Stimulated activated CD4-positive, alpha-beta T cell treated with anti-CD3 and anti-CD28 coated beads, Interleukin-1b, Interleukin-23, amount 100 ng/mL, for 24 hours (primary cell): ENCODE measurements around the gene FMNL1.
"Not testable (repeated sequence)": the region's sequence is repeated elsewhere in the genome, so short reads cannot be mapped to it uniquely, and the experiment has no call there.

ENCODE experiments used
- DNase-seq, 4 experiments: peaks; one replicate each; pipeline ENCODE4 v3.0.0-alpha.2; 2020; ENCODE audit warnings: low read depth in 4 of 4, low spot score in 1 of 4

The FMNL1 gene

DNA sequence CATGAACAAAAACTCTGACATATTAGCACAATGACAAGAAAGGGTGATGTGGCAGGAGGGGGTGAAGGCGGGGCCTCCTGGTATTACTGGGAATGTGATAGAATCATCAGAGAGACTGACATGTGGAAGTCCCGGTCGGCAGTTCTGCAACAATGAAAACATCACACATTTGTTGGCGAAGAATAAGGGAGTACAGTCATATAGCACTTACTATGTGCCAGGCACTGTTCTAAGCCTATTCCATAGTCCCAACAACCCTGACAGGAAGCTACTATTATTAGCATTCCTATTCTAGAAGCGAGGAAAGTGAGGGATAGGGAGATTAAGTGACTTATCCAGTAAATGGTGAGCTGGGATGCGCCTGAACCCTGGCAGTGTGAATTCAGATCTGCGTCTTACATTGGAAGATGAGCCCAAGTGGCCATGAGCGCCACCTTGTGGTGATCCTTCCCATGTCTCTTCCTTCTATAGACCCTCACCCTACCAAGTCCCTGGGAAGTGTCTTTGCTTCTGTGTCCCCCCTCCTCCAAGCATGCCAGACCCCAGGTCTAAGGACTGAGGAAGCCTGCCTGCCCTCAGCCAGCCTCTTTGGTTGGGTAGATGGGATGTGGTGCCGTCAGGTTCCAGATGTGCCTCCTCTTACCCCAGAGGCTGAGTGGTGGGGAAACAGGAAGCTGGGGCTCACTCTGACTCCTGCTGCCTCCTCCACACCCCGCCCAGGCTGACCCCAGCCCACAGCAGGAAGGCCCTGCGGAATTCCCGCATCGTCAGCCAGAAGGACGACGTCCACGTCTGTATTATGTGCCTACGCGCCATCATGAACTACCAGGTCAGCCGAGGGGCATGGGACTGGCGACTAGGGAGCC lies 14.0 kb downstream of the FMNL1 start:
- peak in 3 of 4 experiments; percentile 61 to 74 (median 67) for DNase-seq

- no peak for DNase-seq
Observed at GRCh38 chr17:45236282-45236606, 14.6 kb downstream of the FMNL1 start.

- DNase-seq: no peak
Observed at GRCh38 chr17:45237686-45238085, 16.0 kb downstream of the FMNL1 start.

DNA sequence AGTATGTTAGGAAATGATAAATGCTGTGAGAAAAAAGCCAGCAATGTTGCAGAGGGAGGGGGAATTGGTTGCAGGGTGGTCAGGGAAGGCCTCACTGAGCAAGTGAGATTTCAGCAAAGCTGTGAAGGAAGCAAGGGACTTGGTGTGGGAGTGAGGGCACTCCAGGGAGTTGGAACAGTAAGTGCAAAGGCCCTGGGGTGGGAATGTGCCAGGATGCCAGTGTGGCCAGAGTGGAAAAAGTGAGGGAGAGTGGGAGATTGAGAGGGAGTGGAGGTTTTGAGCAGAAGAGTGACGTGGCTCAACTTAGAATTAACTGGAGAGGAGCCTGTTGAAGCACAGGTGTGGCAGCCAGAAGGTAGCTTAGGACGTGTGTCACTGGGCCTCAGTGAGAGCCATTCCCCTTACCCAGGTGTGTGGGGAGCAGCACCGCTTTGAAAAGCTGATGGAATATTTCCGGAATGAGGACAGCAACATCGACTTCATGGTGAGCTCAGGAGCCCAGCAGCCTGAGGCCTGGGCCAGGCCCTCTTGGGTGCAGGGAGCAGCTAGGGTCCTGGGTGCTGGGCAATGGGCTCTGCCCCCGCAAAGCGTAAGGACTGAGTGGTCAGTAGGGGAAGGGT lies 16.6 kb downstream of the FMNL1 start:
- DNase-seq: no peak

DNA sequence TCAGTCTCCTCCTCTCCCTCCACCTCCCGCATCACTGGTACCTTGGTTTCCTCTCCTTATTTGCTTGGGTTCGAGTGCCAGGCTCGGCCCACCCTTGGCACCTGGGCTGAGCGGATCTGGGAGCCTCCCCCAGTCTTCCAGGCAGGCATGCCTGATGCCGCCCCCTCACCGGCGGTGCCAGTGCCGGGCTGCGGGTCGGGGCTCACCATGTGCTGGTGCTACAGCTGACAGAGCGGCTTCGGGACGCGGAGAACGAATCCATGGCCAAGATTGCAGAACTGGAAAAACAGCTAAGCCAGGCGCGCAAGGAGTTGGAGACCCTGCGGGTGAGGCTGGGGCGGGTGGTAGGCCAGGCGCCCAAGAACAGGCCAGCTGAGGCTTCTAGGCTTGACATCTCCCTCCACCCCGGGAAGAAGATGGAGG lies 19.2 kb downstream of the FMNL1 start:
- no peak for DNase-seq

DNA sequence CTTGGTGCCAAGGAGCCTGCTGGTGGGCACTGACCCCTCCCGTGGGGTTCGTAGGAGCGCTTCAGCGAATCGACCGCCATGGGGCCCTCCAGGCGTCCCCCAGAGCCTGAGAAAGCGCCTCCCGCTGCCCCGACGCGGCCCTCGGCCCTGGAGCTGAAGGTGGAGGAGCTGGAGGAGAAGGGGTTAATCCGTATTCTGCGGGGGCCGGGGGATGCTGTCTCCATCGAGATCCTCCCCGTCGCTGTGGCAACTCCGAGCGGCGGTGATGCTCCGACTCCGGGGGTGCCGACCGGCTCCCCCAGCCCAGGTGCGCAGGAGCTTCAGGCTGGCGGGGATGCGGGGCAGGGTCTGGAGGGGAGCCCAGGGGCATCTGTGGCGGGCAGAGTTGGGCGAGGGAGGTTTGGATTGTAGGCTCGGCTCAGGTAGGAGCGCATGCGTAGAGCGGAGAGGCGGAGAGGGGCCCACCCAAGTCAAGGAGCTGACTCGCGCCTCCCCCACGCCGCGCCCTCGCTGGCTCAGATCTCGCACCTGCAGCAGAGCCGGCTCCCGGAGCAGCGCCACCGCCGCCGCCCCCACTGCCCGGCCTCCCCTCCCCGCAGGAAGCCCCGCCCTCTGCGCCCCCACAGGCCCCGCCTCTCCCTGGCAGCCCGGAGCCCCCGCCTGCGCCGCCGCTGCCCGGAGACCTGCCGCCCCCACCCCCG lies 19.8 kb downstream of the FMNL1 start:
- no peak for DNase-seq

- no peak for DNase-seq
Observed at GRCh38 chr17:45242029-45242414, 20.3 kb downstream of the FMNL1 start.

DNA sequence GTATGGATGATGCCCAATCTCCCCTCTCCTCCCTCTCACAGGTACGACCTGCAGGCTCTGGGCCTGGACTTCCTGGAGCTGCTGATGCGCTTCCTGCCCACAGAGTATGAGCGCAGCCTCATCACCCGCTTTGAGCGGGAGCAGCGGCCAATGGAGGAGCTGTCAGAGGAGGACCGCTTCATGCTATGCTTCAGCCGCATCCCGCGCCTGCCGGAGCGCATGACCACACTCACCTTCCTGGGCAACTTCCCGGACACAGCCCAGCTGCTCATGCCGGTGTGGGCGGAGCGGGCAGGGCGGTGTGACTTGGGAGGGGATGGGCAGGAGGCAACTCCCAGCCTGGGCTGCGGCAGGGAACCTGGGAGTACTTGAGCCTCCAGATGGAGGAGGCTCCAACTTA lies 22.1 kb downstream of the FMNL1 start:
- DNase-seq: no peak

- DNase-seq: no peak
Observed at GRCh38 chr17:45244725-45245656, 23.3 kb downstream of the FMNL1 start.

- DNase-seq: no peak
Observed at GRCh38 chr17:45246338-45246737, 24.7 kb downstream of the FMNL1 start.

DNA sequence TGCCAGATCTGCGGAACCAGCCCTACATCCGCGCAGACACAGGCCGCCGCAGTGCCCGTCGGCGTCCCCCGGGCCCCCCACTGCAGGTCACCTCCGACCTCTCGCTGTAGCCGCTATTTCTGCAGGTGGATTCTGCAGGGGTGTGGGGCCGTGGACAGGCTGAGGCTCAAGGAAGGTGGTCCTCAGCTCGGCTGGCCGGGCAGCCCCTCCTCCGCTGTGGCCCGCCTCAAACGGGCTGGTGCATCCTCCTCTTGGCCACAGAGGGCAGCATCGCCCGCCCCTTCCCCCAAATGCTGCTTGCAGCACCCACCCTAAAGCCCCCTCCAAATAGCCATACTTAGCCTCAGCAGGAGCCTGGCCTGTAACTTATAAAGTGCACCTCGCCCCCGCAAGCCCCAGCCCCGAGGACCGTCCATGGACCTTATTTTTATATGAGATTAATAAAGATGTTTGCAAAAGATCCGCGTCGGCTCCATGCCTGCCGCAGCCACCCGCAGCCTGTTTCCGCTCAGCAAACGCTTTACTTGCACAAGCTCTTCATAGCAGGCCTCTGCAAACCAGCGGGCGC lies 25.3 kb downstream of the FMNL1 start:
- no peak for DNase-seq

- DNase-seq: peak; percentile 81 to 99 (median 93)
Observed at GRCh38 chr17:45247429-45248131, 25.9 kb downstream of the FMNL1 start.

GRCh38 chr17:45248132-45248957 lies 26.7 kb downstream of the FMNL1 start:
- peak in 2 of 4 experiments; percentile 60 to 64 for DNase-seq

DNA sequence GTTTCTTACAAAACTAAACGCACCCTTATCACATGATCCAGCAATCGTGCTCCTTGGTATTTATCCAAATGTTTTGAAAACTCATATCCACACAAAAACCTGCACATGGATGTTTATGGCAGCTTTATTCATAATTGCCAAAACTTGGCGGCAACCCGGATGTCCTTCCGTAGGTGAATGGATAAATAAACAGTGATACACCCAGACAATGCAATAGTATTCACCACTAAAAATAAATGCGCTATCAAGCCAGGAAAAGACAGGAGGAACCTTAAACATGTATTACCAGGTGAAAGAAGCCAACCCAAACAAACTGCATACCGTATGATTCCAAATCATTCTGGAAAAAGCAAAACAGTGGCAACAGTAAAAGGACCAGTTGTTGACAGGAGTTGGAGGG lies 30.2 kb downstream of the FMNL1 start:
- no peak for DNase-seq

GRCh38 chr17:45253237-45253636 lies 31.6 kb downstream of the FMNL1 start:
- not testable (repeated sequence) for DNase-seq

DNA sequence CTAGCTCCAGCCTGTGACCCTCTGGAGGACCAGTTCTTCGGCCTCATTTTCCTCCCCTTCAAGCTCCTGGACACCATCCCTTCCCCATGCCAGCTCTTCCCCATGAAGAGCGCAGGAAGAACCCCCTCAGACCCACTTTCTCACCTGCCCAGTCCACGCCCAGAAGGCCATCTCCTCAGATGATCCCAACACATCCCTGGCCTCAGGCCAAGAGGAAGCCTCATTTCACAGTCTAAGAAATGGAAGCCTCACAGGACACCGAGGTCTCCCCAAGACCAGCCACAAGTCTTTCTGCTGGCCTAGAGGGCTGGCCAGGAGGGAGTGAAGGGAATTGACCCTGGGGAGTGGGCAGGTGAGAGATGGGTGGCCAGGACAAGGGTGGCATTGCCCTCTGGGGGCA lies 32.2 kb downstream of the FMNL1 start:
- DNase-seq: no peak

DNA sequence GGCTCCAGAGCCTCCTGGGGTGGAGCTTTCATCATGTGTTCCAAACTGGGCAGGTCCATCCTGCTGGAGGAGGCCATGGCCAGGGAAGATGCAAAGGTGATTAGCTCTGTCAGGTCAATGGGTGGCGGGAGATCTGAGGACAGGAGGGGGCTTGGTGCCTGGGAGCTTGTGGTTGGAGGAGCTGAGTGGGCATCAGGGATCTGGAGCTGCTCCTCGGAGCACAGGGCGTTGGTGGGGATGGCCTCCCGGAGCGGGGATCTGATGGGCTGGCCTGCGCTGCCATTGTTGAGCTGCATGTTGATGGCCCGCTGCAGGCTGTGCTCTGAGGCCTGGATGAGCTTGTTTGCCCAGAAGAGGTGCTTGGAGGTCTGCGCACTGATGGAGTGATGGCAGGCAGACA lies 33.7 kb downstream of the FMNL1 start:
- no peak for DNase-seq

- DNase-seq: no peak
Observed at GRCh38 chr17:45256114-45256966, 34.7 kb downstream of the FMNL1 start.
